ENCODE data around the gene TXNDC11. TPM values are rescaled to one million over a fixed set of nuclear protein-coding genes. Genes with fewer than 3 reads are reported as not detected.

TXNDC11 gene
- total and polyA plus RNA-seq, 5 experiments from 2014 or later, result 31.8 to 46.8 (median 35.4) TPM

DNA sequence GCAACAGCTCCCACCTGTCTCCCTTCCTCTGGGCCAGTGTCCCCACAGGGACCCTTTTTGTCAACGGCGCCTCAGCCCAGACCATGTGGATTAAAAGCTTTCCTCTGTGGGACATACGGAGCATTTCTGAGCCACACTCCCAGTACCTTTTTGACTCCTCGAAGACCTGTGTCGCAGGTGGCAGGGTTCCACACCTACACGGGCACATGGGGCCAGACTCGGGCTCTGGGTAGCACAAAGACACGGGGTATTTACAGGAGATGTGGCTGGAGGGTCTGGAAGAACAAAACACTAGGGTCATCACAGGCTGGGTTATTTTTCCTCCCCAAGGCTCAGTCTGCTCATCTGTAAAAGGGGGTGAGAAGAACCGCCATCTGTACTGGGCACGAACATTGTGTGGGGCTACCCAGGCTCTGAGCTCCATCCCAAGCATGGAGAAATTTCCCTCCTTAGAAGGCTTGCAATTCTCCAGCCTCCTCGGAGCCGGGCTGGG is 106.9 kb downstream of the TXNDC11 start:
- POLR2A ChIA-PET, result interaction anchor here (0.6 to 1.6 kb wide), 4 partner anchors 13 to 1300 kb away, joined by 4 to 8 read pairs (median 5); partner anchors contain the start of gene LITAF
- peak overlapping the region in 5 of 10 donors; percentile 29 to 84 (median 37) for H3K27ac Mint-ChIP-seq

GRCh38 chr16:11635113-11635652 is 107.5 kb downstream of the TXNDC11 start:
- ATAC-seq, result no peak
- H3K4me1 Mint-ChIP-seq, result peaks cover 17 to 32% (median 26%) of the 10 kb centered on the region in 4 donors

More for the DNA sequence above, 106.9 kb downstream of the TXNDC11 start:
- H3K27me3 Mint-ChIP-seq, result no peaks in the 10 kb centered on the region
- no peaks in the 10 kb centered on the region for H3K36me3 Mint-ChIP-seq
- ATAC-seq (no peak), DNase-seq (no peak)
- peak overlapping the region in 1 of 10 donors; percentile 69 for H3K4me3 Mint-ChIP-seq
- peaks cover 18 to 33% (median 26%) of the 10 kb centered on the region in 4 donors for H3K4me1 Mint-ChIP-seq
- H3K9me3 Mint-ChIP-seq, result no peaks in the 10 kb centered on the region

DNA sequence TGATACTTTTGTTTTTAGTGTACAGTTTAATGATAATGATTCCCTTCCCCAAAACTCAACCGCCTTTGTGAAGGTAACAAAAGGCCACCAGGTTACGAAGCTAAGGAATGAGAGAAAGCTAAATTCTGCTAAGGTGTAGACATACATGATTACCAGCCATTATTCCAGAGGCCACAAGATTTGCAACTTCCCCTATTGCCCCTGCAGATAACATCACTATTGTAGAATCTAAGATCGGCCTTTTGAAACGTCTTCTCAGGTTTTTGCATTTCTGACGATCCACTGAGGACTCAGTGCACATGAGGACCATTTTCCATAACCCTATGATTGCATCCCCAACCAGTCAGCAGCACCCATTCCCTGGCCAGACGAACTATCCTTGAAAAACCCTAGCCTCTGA is 108.3 kb downstream of the TXNDC11 start:
- Mint-ChIP-seq H3K9me3 (no peaks in the 10 kb centered on the region), H3K36me3 (no peaks in the 10 kb centered on the region), H3K27me3 (no peaks in the 10 kb centered on the region), H3K27ac (peak overlapping the region in 2 of 10 donors; percentile 18 to 42), H3K4me3 (no peak overlapping the region), H3K4me1 (peaks cover 19 to 40% (median 31%) of the 10 kb centered on the region in 4 donors)
- ATAC-seq (no peak), DNase-seq (no peak)
- POLR2A ChIA-PET, result interaction anchor here (1.2 kb wide), 1 partner anchor 12 kb away, joined by 4 read pairs; no protein-coding TSS in a partner anchor

More at GRCh38 chr16:11635113-11635652, 107.5 kb downstream of the TXNDC11 start:
- DNase-seq, result no peak
- Mint-ChIP-seq H3K27me3 (no peaks in the 10 kb centered on the region), H3K4me3 (no peak overlapping the region), H3K36me3 (no peaks in the 10 kb centered on the region), H3K27ac (peak overlapping the region in 1 of 10 donors; percentile 29), H3K9me3 (no peaks in the 10 kb centered on the region)
- POLR2A ChIA-PET, result interaction anchor here (1.2 to 1.6 kb wide), 3 partner anchors 13 to 49 kb away, joined by 4 to 8 read pairs (median 4); partner anchors contain the start of gene LITAF

DNA sequence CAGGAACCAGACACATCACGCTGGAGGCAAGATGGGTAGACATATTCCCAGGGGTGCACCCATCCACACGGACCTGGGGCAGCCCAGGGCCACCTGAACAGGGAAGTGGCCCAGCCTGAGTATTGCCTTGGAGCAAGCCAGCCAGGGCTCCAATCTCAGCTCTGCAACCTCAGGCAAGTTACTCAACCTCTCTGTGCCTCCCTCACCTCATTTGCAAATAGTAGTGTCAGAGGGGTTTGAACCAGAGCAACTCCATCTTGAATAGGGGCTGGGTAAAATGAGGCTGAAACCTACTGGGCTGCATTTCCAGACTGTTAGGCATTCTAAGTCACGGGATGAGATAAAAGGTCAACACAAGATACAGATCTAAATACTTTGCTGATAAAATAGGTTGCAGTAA is 109.5 kb downstream of the TXNDC11 start:
- ATAC-seq, result no peak
- no peaks in the 10 kb centered on the region for H3K36me3 Mint-ChIP-seq
- no peak for DNase-seq
- no peak overlapping the region for H3K4me3 Mint-ChIP-seq
- no peaks in the 10 kb centered on the region for H3K9me3 Mint-ChIP-seq
- H3K27me3 Mint-ChIP-seq, result no peaks in the 10 kb centered on the region
- H3K27ac Mint-ChIP-seq, result peak overlapping the region in 1 of 10 donors; percentile 60
- POLR2A ChIA-PET, result no interaction called here
- peaks cover 19 to 47% (median 37%) of the 10 kb centered on the region in 4 donors for H3K4me1 Mint-ChIP-seq

DNA sequence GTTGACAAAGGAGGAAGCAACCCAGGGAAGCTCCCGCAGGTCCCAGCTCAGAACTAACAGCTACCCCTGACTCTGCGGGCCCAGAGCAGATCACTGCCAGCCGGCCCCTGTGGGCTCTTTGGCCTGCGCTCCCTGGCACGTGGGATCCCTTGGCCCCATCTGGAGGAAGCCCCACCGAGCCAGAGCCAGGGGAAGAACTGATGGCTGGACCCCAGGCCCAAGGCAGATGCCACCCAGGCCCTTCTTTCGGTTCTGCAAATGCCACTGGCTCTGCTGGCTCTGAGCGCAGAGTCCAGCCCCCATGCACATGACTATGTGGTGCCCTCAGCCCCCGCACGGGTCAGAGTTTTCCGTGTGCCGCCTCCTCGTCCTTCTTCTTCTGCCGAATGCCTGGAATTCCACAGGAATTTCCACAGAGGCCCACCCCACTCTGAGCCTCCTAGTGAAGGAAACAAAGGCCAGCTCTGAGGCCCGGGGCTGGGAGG is 110.2 kb downstream of the TXNDC11 start:
- Mint-ChIP-seq H3K4me1 (peaks cover 20 to 49% (median 37%) of the 10 kb centered on the region in 4 donors), H3K36me3 (no peaks in the 10 kb centered on the region), H3K27me3 (no peaks in the 10 kb centered on the region), H3K27ac (no peak overlapping the region), H3K9me3 (no peaks in the 10 kb centered on the region), H3K4me3 (no peak overlapping the region)
- ATAC-seq, result no peak
- POLR2A ChIA-PET, result interaction anchor here (1.0 to 1.3 kb wide), 2 partner anchors 9 to 24 kb away, joined by 3 to 4 read pairs; no protein-coding TSS in a partner anchor
- DNase-seq, result no peak

- POLR2A ChIA-PET, result interaction anchor here (0.6 to 2.0 kb wide), 4 partner anchors 9 to 99 kb away, joined by 3 to 8 read pairs (median 4); no protein-coding TSS in a partner anchor
- H3K4me1 Mint-ChIP-seq, result peaks cover 20 to 48% (median 39%) of the 10 kb centered on the region in 4 donors
- no peak overlapping the region for H3K4me3 Mint-ChIP-seq
- no peaks in the 10 kb centered on the region for H3K36me3 Mint-ChIP-seq
- peak overlapping the region in 4 of 10 donors; percentile 24 to 87 (median 66) for H3K27ac Mint-ChIP-seq
- no peaks in the 10 kb centered on the region for H3K27me3 Mint-ChIP-seq
- ATAC-seq, result no peak
- no peaks in the 10 kb centered on the region for H3K9me3 Mint-ChIP-seq
- DNase-seq, result no peak
Measured at GRCh38 chr16:11631214-11631613, 111.4 kb downstream of the TXNDC11 start.

DNA sequence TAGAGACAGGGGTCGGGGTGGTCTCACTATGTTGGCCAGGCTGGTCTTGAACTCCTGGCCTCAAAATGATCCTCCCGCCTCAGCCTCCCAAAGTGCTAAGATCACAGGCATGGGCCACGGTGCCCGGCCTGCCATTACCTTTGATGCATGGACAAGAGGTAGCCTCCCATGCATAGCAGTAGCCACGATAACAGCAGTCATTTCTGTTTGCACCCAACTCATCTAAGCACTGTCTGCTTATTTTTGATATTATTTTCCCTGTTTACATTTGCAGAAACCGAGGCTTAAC is 111.9 kb downstream of the TXNDC11 start:
- peak overlapping the region in 2 of 10 donors; percentile 13 to 44 for H3K4me3 Mint-ChIP-seq
- H3K4me1 Mint-ChIP-seq, result peaks cover 16 to 49% (median 39%) of the 10 kb centered on the region in 4 donors
- no peaks in the 10 kb centered on the region for H3K27me3 Mint-ChIP-seq
- no peaks in the 10 kb centered on the region for H3K36me3 Mint-ChIP-seq
- peak overlapping the region in 7 of 10 donors; percentile 17 to 87 (median 58) for H3K27ac Mint-ChIP-seq
- POLR2A ChIA-PET, result interaction anchor here (1.7 to 2.0 kb wide), 2 partner anchors 9 to 44 kb away, joined by 8 read pairs; partner anchors contain the start of gene LITAF
- H3K9me3 Mint-ChIP-seq, result no peaks in the 10 kb centered on the region
- DNase-seq, result no peak
- ATAC-seq, result no peak

- DNase-seq (no peak), ATAC-seq (peak; percentile 27 to 59)
- no peaks in the 10 kb centered on the region for H3K36me3 Mint-ChIP-seq
- no peaks in the 10 kb centered on the region for H3K9me3 Mint-ChIP-seq
- peaks cover 16 to 54% (median 41%) of the 10 kb centered on the region in 4 donors for H3K4me1 Mint-ChIP-seq
- no peaks in the 10 kb centered on the region for H3K27me3 Mint-ChIP-seq
- POLR2A ChIA-PET, result interaction anchor here (0.7 to 2.8 kb wide), 7 partner anchors 8 to 43 kb away, joined by 3 to 15 read pairs (median 5); partner anchors contain the start of gene LITAF
- peak overlapping the region in 9 of 10 donors; percentile 46 to 87 (median 75) for H3K27ac Mint-ChIP-seq
- H3K4me3 Mint-ChIP-seq, result peak overlapping the region in 6 of 10 donors; percentile 14 to 67 (median 48)
Measured at GRCh38 chr16:11630046-11630767, 112.5 kb downstream of the TXNDC11 start.

Other genes starting within 250 kb of the TXNDC11 start
- gene LITAF, start 155.9 kb downstream of the TXNDC11 start, total RNA-seq, result 100 to 1,000 TPM; 169 to 176 TPM
- 100 to 1,000 TPM; 553 to 770 (median 597) TPM for gene LITAF, start 155.9 kb downstream of the TXNDC11 start, polyA plus RNA-seq
- 10 to 100 TPM; 24.4 to 25.9 TPM for gene SNN, start 74.4 kb downstream of the TXNDC11 start, total RNA-seq
- gene SNN, start 74.4 kb downstream of the TXNDC11 start, polyA plus RNA-seq, result 10 to 100 TPM; 16.0 to 26.9 (median 19.0) TPM
- gene ZC3H7A, start 54.4 kb upstream of the TXNDC11 start, total RNA-seq, result 10 to 100 TPM; 71.0 to 72.2 TPM
- gene ZC3H7A, start 54.4 kb upstream of the TXNDC11 start, polyA plus RNA-seq, result 10 to 100 TPM; 29.7 to 35.1 (median 32.3) TPM
- gene RSL1D1, start 108.7 kb upstream of the TXNDC11 start, total RNA-seq, result 100 to 1,000 TPM; 238 to 252 TPM
- 100 to 1,000 TPM; 256 to 353 (median 337) TPM for gene RSL1D1, start 108.7 kb upstream of the TXNDC11 start, polyA plus RNA-seq
- gene GSPT1, start 173.1 kb upstream of the TXNDC11 start, total RNA-seq, result 100 to 1,000 TPM in 1 of 2 experiments, 10 to 100 TPM in 1; 86.2 to 102 TPM
- 10 to 100 TPM; 64.0 to 91.1 (median 65.9) TPM for gene GSPT1, start 173.1 kb upstream of the TXNDC11 start, polyA plus RNA-seq
- gene NPIPB2, start 199.2 kb upstream of the TXNDC11 start, total RNA-seq, result 10 to 100 TPM; 18.0 to 24.5 TPM
- gene NPIPB2, start 199.2 kb upstream of the TXNDC11 start, polyA plus RNA-seq, result 1 to 10 TPM in 2 of 3 donors, not detected in 1; 1.1 to 2.5 TPM
- gene TNFRSF17, start 222.4 kb upstream of the TXNDC11 start, total RNA-seq, result 1 to 10 TPM in 1 of 2 experiments, under 1 TPM in 1; 0.63 to 1.2 TPM
- gene TNFRSF17, start 222.4 kb upstream of the TXNDC11 start, polyA plus RNA-seq, result under 1 TPM in 1 of 3 donors, not detected in 2; 0.20 TPM
- gene SNX29, start 233.9 kb upstream of the TXNDC11 start, total RNA-seq, result 10 to 100 TPM; 31.2 to 42.7 TPM
- gene SNX29, start 233.9 kb upstream of the TXNDC11 start, polyA plus RNA-seq, result 10 to 100 TPM in 2 of 3 donors, 1 to 10 TPM in 1; 6.1 to 14.3 (median 12.3) TPM